Measurements from ENCODE around the gene SLC25A3.
"Not testable (repeated sequence)": the region's sequence is repeated elsewhere in the genome, so short reads cannot be mapped to it uniquely, and the experiment has no call there.

Gene SLC25A3

DNA sequence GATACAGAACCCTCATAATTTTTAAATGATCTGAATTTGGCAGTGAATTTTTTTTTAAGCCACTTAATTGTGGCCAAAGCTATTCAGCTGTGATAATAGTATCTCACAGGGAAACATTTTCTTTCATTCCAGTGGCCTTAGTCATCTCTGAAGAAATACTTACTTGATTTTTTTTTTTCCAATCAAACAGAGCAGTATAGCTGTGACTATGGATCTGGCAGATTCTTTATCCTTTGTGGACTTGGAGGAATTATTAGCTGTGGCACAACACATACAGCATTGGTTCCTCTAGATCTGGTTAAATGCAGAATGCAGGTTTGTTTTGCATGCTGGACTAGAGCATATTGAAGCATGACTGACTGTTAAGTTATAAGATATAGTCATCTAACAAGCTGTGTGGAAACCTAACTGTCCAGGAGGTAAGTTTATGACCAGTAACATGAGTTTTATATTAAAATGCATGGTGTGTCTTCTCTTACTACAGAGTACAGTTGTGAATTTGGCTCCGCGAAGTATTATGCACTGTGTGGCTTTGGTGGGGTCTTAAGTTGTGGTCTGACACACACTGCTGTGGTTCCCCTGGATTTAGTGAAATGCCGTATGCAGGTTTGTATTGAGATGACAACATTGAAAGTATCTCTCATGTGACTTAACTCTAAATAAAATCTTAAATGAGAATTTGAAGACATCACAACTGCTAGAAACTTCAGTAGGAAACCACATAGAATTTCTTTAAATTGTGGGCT, 1.9 kb downstream of the SLC25A3 start:
- DNase-seq = no peak

DNA sequence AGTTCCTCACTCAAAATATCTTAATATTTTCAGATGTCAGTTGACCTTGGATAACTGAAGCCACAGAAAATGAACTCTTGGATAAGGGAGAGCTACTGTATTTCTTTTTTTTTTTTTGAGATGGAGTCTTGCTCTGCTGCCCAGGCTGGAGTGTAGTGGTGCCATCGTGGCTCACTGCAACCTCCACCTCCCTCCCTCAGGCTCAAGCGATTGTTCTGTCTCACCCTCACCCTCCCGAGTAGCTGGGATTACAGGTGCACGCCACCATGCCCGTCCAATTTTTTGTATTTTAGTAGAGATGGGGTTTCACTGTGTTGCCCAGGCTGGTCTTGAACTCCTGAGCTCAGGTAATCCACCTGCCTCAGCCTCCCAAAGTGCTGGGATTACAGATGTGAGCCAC, 3.8 kb downstream of the SLC25A3 start:
- DNase-seq = not testable (repeated sequence)

DNA sequence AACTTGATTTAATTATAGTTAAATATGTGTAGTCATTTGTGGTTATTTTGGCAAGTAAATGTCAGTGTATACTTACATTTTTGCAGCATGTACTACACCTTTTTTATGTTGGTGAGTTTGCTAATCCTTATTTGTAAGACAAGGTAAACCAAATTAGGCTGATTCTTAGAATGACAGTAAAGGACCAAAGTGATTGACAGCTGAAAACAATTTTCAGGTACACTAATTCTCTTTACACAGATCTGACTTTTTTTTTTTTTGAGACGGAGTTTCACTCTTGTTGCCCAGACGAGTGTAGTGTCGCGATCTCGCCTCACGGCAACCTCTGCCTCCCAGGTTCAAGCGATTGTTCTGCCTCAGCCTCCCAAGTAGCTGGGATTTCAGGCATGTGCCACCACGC, 8.4 kb downstream of the SLC25A3 start:
- no peak for DNase-seq

DNA sequence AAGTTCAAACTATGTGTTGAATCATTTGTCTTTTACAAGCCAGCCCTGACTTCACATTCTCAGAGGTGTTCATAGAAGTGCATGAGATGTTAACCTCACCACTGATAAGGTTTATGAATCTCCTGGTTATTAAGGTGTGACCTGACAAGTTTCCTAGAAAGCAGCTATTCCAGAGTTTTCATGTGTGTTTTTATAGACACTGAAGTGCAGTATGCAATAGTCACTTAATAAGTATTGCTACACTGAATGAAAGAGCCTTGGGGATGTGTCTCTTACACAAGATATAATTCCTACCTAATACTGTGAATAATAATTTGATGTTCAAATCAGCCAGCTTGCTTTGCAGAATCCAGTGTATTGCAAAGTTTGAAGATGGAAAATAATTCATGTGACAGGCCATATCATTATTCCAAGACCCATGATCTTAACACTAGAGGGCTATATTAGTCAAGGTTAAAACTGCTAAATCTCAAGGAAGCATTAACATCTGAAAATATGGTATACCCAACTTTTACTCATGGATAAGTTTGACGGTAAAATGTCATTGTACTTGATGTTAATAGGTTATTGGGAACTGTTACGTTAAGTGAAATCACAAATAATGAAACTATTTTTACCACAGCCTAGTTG, 13.0 kb downstream of the SLC25A3 start:
- DNase-seq = no peak

DNA sequence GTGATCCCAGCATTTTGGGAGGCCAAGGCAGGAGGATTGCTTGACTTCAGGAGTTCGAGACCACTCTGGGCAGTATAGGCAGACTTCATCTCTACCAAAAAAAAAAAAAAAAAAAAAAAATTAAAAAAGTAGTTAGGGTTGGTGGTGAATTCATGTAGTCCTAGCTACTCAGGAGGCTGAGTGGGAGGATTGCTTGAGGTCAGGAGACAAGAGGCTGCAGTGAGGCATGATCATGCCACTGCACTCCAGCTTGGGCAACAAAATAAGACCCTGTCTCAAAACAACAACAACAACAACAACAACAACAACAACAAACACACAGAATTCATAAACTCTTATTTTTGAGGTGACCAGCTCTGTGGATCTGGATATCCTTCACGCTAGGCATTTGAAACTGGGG, 17.1 kb downstream of the SLC25A3 start:
- DNase-seq = no peak

DNA sequence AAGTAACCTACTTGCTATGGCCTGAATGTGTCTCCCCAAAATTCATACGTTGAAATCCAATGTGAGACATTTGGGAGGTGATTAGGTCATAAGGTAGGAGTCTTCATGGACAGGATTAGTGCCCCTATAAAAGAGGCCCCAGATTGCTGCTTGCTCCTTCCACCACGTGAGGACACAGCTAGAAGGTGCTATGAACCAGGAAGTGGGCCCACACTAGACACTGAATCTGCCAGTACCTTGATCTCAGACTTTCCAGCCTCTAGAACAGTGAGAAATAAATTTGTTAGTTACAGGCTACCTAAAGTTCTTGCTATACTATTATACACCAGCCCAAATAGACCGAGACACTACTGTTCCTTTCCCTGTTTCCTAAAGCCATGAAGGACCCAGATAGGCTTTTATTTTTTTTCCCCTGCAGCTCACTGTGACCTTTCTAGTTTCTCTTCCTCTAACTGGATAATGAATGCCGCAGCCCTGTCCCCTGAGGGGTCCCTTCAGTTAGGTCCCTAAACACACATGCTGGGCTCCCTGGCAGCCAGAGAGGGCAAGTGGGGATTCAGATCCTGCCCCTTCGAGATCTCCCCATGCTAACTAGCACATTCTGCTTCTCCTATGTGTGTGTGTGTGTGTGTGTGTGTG, 19.3 kb downstream of the SLC25A3 start:
- DNase-seq = no peak

DNA sequence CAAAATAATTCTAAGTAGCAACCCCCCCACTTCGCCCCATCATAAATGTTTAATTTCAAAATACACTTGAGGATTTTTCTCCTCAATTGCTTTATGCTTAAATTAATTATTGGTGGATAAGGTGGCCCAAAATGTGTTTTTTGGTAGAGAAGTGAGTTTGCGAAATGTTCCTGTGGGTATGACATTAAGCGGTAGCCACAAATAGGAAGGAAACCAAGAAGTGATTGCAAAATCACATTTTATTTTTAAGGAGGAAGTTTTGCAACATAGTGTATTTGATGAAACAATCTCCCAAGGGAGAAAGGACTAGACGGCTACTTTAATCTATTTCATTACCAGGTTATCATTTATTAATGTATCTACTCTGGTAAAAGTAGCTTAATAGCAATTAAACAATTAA, 25.5 kb downstream of the SLC25A3 start:
- no peak for DNase-seq

DNA sequence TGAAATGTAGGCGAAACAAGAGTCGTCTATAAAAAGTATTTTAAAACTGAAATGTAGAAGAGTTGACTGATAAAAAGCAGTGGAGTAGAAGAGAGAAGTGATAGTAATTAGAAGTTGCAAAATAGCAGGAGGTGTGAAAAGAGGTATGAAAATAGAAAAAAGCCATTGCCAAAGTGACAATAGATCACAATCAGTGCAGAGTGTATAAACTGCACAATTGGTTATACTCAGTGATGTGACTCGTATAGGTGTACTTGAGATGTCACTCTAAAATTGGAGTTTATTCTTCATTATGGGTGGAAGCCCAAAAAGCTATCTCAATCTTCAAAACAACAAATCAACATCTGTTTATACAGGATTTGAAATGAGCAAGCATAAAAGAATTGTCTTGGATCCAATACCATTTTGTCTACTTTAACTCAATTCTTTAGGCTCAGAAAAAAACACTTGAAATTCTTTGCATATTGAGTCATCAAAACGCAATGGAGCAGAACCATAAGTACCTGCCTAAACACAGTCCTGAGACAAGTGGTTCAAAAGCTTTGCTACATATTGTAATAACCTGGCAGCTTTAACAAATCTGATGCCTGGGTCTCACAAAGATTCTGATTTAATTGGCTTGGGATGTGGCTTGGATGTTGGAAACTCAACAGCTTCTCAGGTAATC, 42.3 kb downstream of the SLC25A3 start:
- DNase-seq = no peak

DNA sequence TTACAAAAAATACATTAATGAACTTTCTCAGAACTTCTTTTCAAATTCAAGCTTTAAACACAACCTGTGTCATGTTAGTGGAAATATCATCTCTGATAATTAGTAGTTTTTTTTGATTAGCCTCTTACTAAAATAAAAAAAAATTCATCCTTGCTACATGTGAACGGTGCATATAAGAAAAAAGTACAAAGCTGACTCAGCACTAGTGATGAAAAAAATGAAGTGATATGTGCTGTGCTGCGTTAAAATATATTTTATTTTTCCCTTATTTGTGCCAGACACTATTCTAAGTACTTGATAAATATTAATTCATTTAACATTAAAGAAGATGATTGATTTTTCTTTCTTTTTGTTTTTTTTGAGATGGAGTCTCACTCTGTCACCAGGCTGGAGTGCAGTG, 43.6 kb downstream of the SLC25A3 start:
- DNase-seq = no peak

DNA sequence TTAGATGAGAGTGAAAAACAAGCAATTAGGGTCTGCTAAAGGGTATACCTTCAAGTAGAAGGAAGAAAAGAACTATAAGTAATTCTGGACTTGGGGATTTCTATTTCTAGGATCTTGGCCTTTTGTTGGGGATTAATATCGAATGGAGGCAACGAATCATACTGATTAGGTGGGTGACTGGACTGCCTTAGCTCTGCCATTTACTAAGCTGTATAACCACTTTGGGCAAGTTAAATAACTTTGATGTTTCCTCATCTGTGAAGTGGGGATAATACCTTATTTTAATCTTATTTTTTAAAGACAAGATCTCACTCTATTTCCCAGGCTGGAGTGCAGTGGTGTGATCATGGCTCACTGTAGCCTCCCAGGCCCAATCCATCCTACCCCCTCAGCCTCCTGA, 44.5 kb downstream of the SLC25A3 start:
- no peak for DNase-seq

DNA sequence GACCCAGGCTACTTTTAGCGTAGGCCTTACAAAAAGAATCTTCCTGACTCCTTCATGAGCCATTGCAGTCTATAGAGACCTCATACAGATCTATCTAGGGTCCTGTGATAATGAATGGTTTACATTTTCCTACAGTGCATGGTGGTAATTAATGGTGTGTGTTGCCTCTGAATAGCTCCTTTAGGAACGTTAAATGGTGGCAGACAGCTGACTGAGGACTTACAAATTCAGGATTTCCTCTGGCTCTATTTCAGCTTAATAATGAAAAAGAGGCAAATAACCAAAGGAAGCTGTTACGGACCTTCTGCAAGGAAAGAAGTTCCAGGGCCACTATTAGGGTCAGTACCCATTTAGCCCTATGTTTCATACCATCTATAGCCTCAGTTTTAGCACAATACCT, 46.0 kb downstream of the SLC25A3 start:
- no peak for DNase-seq

DNA sequence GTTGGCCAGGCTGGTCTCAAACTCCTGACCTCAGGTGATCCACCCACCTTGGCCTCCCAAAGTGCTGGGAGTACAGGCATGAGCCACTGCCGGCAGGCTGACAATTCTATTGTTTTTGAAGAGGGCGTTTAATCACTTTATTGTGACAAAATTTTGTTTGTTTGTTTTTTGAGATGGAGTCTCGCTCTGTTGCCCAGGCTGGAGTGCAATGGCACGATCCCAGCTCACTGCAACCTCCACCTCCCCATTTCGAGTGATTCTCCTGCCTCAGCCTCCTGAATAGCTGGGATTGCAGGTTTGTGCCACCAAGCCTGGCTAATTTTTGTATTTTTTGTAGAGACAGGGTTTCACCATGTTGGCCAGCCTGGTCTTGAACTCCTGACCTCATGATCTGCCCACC, 49.3 kb downstream of the SLC25A3 start:
- not testable (repeated sequence) for DNase-seq

DNA sequence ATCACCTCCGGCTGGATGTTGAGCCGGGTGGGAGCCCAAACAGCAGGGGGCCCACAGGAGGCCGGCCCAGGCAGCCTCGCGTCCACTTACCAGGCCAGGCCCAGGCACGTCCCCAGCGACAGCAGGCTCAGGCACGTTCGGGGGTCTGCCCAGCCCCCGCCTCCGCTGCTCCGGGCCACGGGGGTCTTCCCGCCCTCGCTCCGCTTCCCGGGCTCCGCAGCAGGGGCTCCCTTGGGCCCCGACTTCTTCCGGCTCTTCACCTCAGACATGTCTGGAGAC, 50.9 kb downstream of the SLC25A3 start:
- DNase-seq = peak; percentile 84

DNA sequence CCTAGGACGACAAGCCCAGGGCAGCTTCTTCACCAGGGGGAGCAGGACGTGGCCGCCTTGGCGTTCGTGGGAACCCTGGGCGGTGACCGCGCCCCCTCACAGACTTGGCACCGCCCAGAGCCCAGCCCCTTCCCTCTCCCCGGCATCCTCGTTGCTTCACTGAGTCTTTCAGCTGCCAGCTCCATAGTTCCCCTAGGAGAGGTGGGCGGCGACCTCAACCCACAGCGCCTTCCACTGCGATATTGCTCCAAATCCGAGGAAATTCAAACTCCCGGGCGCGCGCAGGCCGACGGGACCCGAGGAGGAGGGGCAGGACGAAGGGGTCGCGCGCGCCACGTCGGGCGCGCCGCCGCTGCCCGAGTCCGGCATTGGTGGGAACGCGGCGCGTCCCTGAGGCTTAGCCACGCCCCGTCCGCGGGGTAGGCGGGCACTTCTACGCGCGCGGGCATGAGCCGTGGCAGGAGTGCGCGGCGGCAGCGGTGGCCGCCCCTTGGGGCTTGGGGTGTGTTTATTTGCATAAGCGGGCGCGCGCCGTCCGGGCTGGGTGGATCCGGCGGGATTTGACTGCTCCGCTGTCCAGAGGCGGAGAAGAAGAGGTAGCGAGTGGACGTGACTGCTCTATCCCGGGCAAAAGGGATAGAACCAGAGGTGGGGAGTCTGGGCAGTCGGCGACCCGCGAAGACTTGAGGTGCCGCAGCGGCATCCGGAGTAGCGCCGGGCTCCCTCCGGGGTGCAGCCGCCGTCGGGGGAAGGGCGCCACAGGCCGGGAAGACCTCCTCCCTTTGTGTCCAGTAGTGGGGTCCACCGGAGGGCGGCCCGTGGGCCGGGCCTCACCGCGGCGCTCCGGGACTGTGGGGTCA, 51.5 kb downstream of the SLC25A3 start, which contains the start of the genes APAF1 and IKBIP:
TSS of gene APAF1 (plus strand) at position 579 of the 860 bp plus-strand sequence. CDS start 3,070 bp downstream, outside the sequence.
TSS of gene IKBIP (minus strand) at position 77 of the 860 bp plus-strand sequence. CDS start 87 bp downstream, outside the sequence.
- peak; percentile 98 for DNase-seq

DNA sequence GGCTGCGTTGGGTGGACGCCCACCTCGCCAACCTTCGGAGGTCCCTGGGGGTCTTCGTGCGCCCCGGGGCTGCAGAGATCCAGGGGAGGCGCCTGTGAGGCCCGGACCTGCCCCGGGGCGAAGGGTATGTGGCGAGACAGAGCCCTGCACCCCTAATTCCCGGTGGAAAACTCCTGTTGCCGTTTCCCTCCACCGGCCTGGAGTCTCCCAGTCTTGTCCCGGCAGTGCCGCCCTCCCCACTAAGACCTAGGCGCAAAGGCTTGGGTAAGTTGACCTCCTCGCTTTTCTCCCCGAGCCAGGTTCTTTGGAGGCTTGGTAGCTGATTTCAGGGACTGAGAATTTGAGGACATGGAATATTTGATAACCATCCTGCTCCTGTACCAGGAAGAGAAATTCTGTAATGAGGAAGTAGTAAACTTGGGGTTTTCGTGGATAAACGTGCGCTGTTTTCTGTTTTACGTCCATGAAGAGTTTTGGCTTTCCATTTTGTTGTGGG, 52.1 kb downstream of the SLC25A3 start:
- DNase-seq = peak; percentile 40

DNA sequence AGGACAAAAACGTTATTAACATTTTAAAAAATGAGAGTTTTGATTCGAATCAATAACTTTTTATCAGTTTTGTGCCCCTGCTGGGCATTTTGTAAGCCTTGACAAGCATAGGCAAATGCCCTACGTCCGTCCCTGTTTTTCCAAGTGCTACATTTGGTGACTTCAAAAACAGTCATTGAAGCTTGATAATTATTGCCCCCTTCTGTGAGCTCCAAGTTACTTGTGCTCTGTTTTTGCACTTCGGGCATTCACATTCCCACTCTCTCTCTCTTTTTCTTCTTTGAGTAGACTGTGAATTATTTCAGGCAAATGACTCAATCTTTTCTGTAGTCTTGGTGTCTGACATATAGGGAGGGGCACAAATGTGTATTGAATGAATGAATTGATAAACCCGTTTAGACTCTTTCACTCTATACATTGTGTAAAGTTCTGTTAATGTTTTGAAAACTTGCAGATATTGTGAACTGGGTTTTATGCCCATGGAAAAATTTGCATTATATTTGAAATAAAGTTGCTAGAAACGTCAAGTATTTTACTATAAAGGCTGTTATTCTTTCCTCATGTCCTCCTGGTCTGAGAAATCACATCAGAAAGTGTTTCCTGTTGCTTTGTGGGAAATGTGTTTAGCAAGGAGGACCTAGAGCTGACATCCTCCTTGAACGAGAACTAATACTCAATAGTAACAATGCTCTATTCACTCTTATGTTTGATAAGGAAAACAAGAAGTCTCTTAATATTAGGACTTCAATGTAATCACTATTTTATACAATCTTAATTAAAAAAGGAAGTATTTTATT, 53.0 kb downstream of the SLC25A3 start:
- no peak for DNase-seq

DNA sequence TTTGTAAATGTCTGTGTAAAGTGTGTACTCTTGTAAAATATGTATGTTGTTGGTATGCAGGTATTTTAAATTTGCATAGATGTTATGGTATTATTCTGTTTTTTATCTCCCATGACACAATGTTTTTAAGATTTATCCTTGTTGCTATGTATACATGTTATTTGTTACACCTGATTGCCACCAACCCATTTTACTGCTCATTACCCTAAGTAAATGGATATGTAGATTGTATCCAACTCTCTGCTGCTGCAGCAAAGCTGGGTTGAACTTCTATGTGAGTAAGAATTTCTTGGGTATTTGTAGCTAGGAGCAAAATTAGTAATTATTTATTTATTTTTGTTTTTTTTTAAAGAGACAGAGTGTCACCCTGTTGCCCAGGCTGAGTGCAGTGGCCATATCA, 57.8 kb downstream of the SLC25A3 start:
- no peak for DNase-seq

DNA sequence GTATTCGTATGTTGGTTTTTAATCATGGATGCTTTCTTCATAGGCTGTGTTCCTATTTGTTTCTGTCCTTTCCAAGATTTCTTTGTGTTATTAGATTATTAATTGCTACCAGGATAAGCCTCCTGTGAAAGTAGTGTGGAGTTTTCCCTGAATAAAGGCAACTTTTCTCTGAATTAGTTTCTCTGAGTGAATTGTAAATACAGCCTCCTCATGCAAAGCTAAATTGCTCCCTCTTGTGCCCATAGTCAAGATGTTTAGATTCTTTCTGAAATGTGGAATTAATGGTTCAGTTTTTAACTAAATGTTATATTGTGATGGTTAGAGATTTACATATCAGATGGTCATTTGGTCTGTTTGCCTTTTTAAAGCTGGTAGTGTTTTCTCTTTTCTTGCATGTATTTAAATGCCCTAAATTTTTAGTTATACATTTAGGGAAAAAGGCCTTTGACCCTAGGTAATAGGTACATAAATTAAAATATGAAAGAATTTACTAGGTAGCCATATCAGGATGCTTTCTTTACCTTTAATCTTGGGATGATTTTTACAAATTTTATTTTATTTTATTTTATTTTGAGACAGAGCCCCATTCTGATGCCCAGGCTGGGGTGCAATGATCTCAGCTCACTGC, 60.5 kb downstream of the SLC25A3 start:
- DNase-seq = no peak

Data from left hindlimb (tissue), 1 donor.